K562 (cell line): ENCODE measurements around the gene SURF4. TPM values are rescaled to one million over a fixed set of nuclear protein-coding genes. Genes with fewer than 3 reads are reported as not detected.
A peak's percentile ranks its signal among the peaks of the same experiment; 100 is the strongest.

Experiments used
- AFF1 ChIP-seq, 2 experiments: fragments of 450-650 bp; IDR thresholded peaks; 2 replicates each; pipeline ENCODE4 v1.6.1; 2018; ENCODE audit warnings: mild to moderate bottlenecking in 2 of 2, low read depth in 1 of 2; ENCODE audit not compliant: partially characterized antibody in 2 of 2
- CBX5 ChIP-seq: IDR thresholded peaks from 2 replicates; pipeline ENCODE4 v1.6.1; 2014; ENCODE audit warnings: low read depth, borderline replicate concordance
- GABPB1 ChIP-seq: sonication (generic); formaldehyde crosslinking; IDR thresholded peaks from 2 replicates; pipeline ENCODE4 v1.8.0; 2022; ENCODE audit warnings: mild to moderate bottlenecking, missing genetic modification reagents
- HDAC1 ChIP-seq, 2 experiments: fragments of 450-650 bp; IDR thresholded peaks; 2 replicates each; pipeline ENCODE4 v1.6.1; 2016 to 2017; ENCODE audit warnings: inconsistent platforms in 1 of 2, mild to moderate bottlenecking in 1 of 2, moderate library complexity in 1 of 2
- KDM5B ChIP-seq: fragments of 200-600 bp; sonication (generic); IDR thresholded peaks from 2 replicates; pipeline ENCODE4 v1.6.1; 2012; ENCODE audit warnings: low read depth, mild to moderate bottlenecking, moderate library complexity, low read length, control low read depth, inconsistent platforms; ENCODE audit not compliant: insufficient replicate concordance
- RREB1 ChIP-seq: fragments of 250-450 bp; sonication (Bioruptor Pico); IDR thresholded peaks from 2 replicates; pipeline ENCODE4 v1.4.0; 2020
- SMC3 ChIP-seq: conservative IDR thresholded peaks from 2 replicates; pipeline ENCODE4 v1.6.1; 2011; ENCODE audit warnings: low read depth, low read length, improper control_type of control experiment; ENCODE audit not compliant: insufficient read depth
- SP2 ChIP-seq: IDR thresholded peaks from 2 replicates; pipeline ENCODE4 v1.6.1; 2011; ENCODE audit warnings: mild to moderate bottlenecking, low read depth, low read length, moderate library complexity; ENCODE audit not compliant: poor library complexity, severe bottlenecking; ENCODE audit errors: extremely low read depth
- STAT5B ChIP-seq: fragments of 250-450 bp; sonication (Bioruptor Pico); IDR thresholded peaks from 2 replicates; pipeline ENCODE4 v1.8.0; 2021; ENCODE audit warnings: mild to moderate bottlenecking, inconsistent platforms
- TCF7 ChIP-seq: sonication (generic); IDR thresholded peaks from 2 replicates; pipeline ENCODE4 v1.6.1; 2016; ENCODE audit warnings: antibody characterized with exemption, borderline replicate concordance
- ZBTB5 ChIP-seq: fragments of 450-650 bp; IDR thresholded peaks from 2 replicates; pipeline ENCODE4 v1.6.1; 2017; ENCODE audit warnings: antibody characterized with exemption
- ZFP30 ChIP-seq: fragments of 250-450 bp; sonication (Bioruptor Pico); IDR thresholded peaks from 2 replicates; pipeline ENCODE4 v1.8.0; 2022; ENCODE audit warnings: moderate library complexity, mild to moderate bottlenecking, inconsistent platforms, borderline replicate concordance
- ZNF324 ChIP-seq: fragments of 250-450 bp; sonication (Bioruptor Pico); IDR thresholded peaks from 2 replicates; pipeline ENCODE4 v1.4.0; 2020; ENCODE audit warnings: mild to moderate bottlenecking
- ZNF766 ChIP-seq: fragments of 200-800 bp; sonication (Bioruptor generic); conservative IDR thresholded peaks from 2 replicates; pipeline ENCODE4 v1.6.1; 2016; ENCODE audit warnings: missing genetic modification characterization, missing compliant biosample characterization
- polyA plus RNA-seq, 8 experiments: library from polyadenylated mRNA; depleted of rRNA in 4 of 8; stranded (reverse) in 5 of 8; unstranded in 3 of 8; fragments of >200 nt; fragmentation: Nextera tagmentation in 2 of 8; fragmentation: Illumina TruSeq in 1 of 8; extraction: Ambion mirVana in 2 of 8; extraction: Trizol in 1 of 8; gene quantifications; 2 replicates each; pipeline versions ENCODE4 v1.2.1 to v1.2.3, GENCODE V29; 2011 to 2014; ENCODE audit warnings: inconsistent platforms in 1 of 8, missing spikeins in 1 of 8
- total RNA-seq, 7 experiments: library from RNA; depleted of rRNA in 6 of 7; stranded (reverse); fragments of >200 nt in 6 of 7; fragmentation: Illumina TruSeq in 2 of 7; extraction: Trizol in 2 of 7; gene quantifications; 2 replicates each; pipeline versions ENCODE4 v1.2.1 to v1.2.3, GENCODE V29; 2011 to 2021; ENCODE audit warnings: low replicate concordance in 1 of 7

Gene SURF4
- total and polyA plus RNA-seq, 9 of the 15 experiments (the other 6 are each of a cell fraction or from before 2014, with no cell fraction given), result 8.4 to 176 (median 130) TPM

- TF ChIP-seq GABPB1 (peak; percentile 62; the same call in 1 of the 2 replicates), TCF7 (no peak), ZNF324 (no peak), KDM5B (peak; percentile 79), RREB1 (CRISPR knock-in tag) (no peak), ZFP30 (CRISPR knock-in tag) (no peak), AFF1 (IDR thresholded peaks at IDR 0.05; ENCODE audit: low read depth in 1 of 2, partially characterized antibody in 2 of 2) (no peak), SMC3 (no peak), HDAC1 (IDR thresholded peaks at IDR 0.05) (peak in 1 of 2 experiments; percentile 71; a peak in 2 of 4 replicates), ZNF766 (no peak), SP2 (no peak), ZBTB5 (no peak), STAT5B (CRISPR knock-in tag) (no peak), CBX5 (no peak)
Observed at GRCh38 chr9:133375724-133376654, at the start of gene SURF4, which contains the start of gene STKLD1 (continued).
